Measurements from ENCODE around the gene RPS6KA5.
"Not testable (repeated sequence)": the region's sequence is repeated elsewhere in the genome, so short reads cannot be mapped to it uniquely, and the experiment has no call there.

The RPS6KA5 gene

GRCh38 chr14:91060351-91061055 is at the start of gene RPS6KA5:
Gene RPS6KA5, minus strand, starts transcription at chr14:91060641. Its CDS starts 207 bp downstream, at chr14:91060434.
- DNase-seq (ENCODE audit: insufficient read length, low spot score), result peak; percentile 97
- FAIRE-seq, result peak; percentile 98

DNA sequence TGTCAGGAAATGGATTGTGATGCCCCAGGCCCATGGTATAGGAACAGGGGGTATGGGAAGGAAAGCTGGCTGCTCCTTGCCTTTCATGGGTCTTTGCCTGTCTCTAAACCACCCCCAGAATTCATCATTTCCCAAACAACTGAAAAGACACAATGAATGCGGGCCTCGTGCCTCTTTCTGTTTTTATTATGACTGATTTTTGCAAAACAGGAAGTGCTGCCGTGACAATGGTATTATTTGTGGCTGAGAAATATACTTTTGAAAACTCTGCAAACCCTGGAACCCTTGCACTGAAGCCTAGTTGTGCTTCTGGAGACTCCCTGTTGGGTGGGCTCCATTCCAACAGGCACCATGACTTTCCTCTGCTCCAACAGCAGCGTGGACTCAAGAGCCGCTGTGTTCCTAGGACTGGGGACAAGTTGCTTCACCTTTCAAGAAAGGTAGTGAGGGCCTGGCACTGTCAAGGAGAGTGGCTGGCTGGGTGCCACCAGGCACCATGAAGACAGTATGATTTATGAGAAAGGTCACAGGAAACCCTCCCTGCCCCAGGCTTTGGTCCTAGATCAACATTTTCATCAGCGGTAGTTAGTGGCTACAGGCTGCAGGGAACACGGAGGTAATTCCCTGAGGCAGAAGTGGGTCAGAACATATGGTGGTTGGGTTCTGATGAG is 48.6 kb upstream of the RPS6KA5 start:
- DNase-seq (ENCODE audit: insufficient read length, low spot score) (no peak), FAIRE-seq (no peak)

GRCh38 chr14:91103116-91103515 is 42.7 kb upstream of the RPS6KA5 start:
- FAIRE-seq (no peak), DNase-seq (ENCODE audit: insufficient read length, low spot score) (no peak)

DNA sequence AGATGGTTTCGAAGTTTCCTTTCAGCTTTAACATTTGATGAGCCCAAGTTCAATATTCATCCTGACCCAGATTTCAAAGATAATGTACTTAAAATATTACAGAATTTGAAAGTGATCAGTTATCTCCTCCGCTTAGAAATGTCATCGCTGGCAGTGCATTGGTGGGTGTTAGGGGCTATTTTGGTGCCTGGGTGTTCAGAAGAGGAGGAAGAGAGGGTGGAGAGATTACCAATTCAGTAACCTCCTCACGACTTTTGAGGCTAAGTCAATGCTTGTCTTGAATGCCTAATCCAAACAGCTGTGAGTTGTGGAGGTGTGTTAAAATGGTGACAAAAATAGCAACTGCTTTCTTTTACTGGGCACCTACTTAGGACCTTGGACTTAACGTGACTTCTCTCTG is 39.7 kb upstream of the RPS6KA5 start:
- DNase-seq (ENCODE audit: insufficient read length, low spot score) (no peak), FAIRE-seq (no peak)

DNA sequence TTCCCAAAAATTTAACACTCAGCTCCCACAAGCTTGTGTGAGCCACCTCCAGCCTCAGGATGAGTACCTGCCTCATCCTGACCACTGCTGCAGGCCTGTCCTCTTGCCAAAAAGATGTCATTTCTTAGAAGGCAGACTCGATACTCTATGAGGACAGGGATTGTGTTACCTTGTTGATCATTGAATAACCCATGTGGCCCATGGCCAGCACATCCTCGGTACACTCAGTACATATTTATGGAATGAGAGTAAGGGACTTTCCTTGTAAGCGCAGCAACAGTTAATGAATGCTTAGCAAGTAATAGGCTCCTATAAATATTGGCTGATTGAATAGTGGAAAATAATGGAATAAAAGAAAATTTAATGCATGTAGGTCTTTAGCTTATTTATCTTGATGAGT is 38.1 kb upstream of the RPS6KA5 start:
- DNase-seq (ENCODE audit: insufficient read length, low spot score) (no peak), FAIRE-seq (no peak)

DNA sequence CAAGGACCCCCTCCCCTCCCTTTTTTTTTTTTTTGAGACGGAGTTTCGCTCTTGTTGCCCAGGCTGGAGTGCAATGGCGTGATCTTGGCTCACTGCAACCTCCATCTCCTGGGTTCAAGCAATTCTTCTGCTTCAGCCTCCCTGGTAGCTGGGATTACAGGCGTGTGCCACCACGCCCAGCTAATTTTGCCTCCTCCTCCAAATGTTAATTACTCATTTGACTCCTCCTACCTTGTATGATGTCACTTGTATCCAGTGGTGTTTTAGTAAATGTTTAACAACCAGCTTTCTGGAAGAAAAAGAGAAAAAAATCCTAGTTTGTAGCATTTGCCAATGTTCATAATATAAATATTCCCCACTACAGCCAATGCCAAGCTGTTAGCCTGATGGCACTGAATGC is 37.2 kb upstream of the RPS6KA5 start:
- not testable (repeated sequence) for FAIRE-seq; DNase-seq (ENCODE audit: insufficient read length, low spot score)

- FAIRE-seq, result no peak
- no peak for DNase-seq (ENCODE audit: insufficient read length, low spot score)
Measured at GRCh38 chr14:91095178-91095577, 34.7 kb upstream of the RPS6KA5 start.

- no peak for FAIRE-seq
- no peak for DNase-seq (ENCODE audit: insufficient read length, low spot score)
Measured at GRCh38 chr14:91094772-91095171, 34.3 kb upstream of the RPS6KA5 start.

- DNase-seq (ENCODE audit: insufficient read length, low spot score), result not testable (repeated sequence)
Measured at GRCh38 chr14:91093743-91094472, 33.5 kb upstream of the RPS6KA5 start.

GRCh38 chr14:91092073-91092472 is 31.6 kb upstream of the RPS6KA5 start:
- FAIRE-seq (no peak), DNase-seq (ENCODE audit: insufficient read length, low spot score) (no peak)

More at GRCh38 chr14:91093743-91094472, 33.5 kb upstream of the RPS6KA5 start:
- not testable (repeated sequence) for FAIRE-seq

DNA sequence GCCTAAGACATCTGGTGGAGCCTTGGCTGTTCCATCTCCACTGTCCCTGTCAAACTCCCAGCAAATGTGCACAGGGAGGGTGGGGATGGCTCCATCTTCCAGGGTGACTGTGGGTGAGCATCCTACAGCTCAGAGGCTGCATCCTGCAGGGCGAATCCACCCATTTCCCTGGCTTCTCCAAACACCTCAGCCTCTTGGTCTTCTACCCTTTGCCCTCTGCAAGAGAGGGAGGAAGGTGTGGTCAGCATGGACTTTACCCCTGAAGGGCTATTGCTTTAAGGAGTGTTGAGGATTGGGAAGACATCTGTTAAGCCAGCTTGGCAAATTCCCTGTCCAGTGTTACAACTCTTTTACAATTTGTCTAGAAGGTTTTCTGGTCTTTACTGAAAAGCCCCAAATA is 30.3 kb upstream of the RPS6KA5 start:
- FAIRE-seq (no peak), DNase-seq (ENCODE audit: insufficient read length, low spot score) (no peak)

DNA sequence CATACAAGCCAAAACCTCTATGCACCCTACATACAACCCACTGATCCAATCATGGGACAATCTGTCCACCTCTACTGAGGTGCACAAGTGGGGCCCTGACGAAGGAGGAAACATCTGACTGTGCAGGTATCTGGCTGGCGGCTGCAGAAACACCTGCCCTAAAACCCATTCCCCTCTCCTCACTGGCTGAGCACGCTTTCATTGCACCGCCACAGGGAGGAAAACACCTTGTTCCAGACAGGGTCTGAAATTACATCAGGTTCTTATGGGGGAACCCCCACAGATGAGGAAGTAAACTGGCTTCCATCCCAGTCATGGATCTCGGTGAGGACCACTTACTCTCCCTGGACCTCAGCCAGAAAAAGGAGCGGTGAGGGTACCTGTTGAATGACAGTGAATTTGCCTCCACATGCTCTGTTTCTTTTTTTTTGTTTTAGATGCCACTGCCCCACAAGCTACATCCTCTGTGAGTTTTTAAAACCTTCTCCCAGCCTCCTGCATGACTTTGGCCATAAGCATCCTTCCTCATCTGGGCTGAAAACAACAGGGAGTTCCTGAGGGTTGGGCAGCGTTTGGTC is 29.6 kb upstream of the RPS6KA5 start:
- DNase-seq (ENCODE audit: insufficient read length, low spot score), result no peak
- no peak for FAIRE-seq

DNA sequence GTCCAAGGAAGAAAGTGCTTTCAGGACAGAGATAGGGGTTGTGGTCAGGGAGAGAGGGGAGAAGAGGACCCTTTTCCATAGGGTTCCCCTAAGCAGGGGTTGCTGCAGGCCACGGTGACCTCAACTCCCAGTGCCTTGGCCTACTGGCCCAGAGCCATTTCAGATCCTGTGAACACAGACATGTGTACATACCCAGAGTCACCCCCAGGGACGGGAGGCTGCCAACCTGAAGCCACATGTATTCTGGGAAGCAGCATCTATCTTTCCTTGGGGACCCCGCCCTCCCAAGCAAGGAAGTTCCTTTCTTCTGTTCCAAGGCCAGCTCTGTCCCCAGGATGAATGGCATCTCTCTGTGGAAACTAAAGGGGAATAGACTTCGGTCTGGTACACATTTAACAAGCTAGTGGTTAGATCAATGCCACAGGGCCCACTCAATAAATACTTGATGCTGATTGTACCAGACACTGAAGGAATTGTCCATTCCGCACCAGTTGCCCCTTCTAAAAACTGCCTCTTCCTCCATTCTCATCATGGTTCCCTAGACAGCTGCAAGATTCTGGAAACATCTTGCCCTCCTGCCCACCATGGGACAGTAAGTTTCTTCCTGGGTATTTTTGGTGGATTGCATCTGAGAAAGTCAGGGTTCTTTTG is 28.3 kb upstream of the RPS6KA5 start:
- DNase-seq (ENCODE audit: insufficient read length, low spot score) (no peak), FAIRE-seq (no peak)

GRCh38 chr14:91087470-91087869 is 27.0 kb upstream of the RPS6KA5 start:
- not testable (repeated sequence) for DNase-seq (ENCODE audit: insufficient read length, low spot score); FAIRE-seq

GRCh38 chr14:91084516-91084915 is 24.1 kb upstream of the RPS6KA5 start:
- FAIRE-seq (no peak), DNase-seq (ENCODE audit: insufficient read length, low spot score) (no peak)

GRCh38 chr14:91082282-91082681 is 21.8 kb upstream of the RPS6KA5 start:
- FAIRE-seq (no peak), DNase-seq (ENCODE audit: insufficient read length, low spot score) (no peak)

DNA sequence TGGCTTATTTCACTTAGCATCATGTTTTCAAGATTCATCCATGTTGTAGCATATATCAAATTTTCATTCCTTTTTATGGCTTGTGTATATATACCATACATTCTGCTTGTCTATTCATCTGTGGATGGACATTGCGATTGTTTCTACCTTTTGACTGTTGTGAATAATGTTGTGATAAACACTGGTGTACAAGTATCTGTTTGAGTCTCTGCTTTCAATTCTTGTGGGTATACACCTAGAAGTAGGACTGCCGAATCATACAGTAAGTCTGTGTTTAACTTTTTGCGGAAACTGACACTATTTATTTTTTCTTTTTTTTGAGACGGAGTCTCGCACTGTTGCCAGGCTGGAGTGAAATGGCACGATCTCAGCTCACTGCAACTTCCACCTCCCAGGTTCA is 19.6 kb upstream of the RPS6KA5 start:
- FAIRE-seq (no peak), DNase-seq (ENCODE audit: insufficient read length, low spot score) (no peak)

DNA sequence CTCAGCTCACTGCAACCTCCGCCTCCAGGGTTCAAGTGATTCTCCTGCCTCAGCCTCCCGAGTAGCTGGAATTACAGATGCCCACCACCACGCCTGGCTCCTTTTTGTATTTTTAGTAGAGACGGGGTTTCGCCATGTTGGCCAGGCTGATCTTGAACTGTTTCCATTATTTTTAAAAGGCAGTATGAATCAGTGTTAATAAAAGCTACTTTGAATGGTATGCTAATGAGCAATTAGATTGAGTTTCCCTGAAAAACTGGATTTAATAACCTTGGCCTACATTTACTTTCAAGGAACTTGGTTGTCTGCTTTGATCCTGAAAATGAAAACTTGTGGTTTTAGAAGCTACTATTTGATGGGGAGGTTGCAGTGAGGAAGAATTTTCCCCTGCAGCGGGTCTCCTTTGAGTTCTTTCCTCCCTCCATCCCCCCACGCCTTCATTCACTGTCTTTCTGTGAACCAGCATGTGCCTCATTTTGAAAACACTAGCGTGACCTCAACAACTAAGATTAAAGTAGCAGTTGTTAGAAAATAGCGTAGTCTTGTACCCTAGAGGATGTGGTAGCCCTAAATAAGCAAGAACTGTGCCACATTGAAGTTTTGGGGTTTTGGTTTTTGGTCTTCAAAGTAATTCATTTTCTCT is 17.8 kb upstream of the RPS6KA5 start:
- no peak for DNase-seq (ENCODE audit: insufficient read length, low spot score)
- no peak for FAIRE-seq

DNA sequence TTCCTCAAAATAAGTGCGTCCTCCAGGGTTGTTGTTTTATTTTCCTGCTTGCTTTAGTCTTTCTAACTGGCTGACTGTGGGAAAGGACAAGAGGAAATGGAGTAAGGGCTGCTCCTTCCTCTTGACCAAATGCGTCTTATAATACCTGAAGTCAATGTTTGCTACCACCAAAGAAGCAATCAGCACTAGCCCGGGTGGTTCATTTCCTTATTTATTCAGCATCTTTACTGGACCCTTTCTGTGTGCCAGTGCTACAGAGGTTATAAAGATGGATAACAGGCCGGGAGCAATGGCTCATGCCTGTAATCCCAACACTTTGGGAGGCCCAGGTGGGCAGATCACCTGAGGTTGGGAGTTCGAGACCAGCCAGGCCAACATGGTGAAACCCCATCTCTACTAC is 15.1 kb upstream of the RPS6KA5 start:
- FAIRE-seq, result no peak

DNA sequence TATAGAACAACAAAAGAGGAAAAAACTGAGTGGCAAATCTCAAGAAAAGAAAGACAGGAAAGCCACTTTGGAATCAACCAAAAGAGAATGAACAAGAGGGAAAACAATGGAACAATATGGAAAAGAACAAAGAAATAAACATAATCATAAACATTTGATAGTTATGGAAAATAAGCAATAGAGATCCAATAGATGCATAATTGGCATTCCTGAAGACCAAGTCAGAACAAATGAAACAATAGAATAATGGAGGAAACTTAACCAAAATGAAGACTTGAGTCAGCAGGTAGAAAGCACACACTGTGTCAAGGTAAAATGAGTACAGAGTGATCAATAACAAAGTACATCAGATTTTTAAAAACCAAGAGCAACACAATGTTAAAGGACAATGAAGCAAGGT is 10.1 kb upstream of the RPS6KA5 start:
- FAIRE-seq, result no peak
- DNase-seq (ENCODE audit: insufficient read length, low spot score), result no peak

More for the DNA sequence above, 15.1 kb upstream of the RPS6KA5 start:
- DNase-seq (ENCODE audit: insufficient read length, low spot score), result no peak
